K562 (cell line): ENCODE data around the gene WDR83. TPM values are rescaled to one million over a fixed set of nuclear protein-coding genes. Genes with fewer than 3 reads are reported as not detected.
A peak's percentile ranks its signal among the peaks of the same experiment; 100 is the strongest.

Experiments
- EGR1 ChIP-seq: fragments of 450-650 bp; conservative IDR thresholded peaks from 2 replicates; pipeline ENCODE4 v1.6.1; 2017; ENCODE audit warnings: mild to moderate bottlenecking
- GATAD2A ChIP-seq: fragments of 450-650 bp; IDR thresholded peaks from 2 replicates; pipeline ENCODE4 v1.6.1; 2017
- LCOR ChIP-seq: sonication (generic); formaldehyde crosslinking; IDR thresholded peaks from 2 replicates; pipeline ENCODE4 v1.8.0; 2022; ENCODE audit warnings: mild to moderate bottlenecking, missing genetic modification reagents
- ZNF764 ChIP-seq: fragments of 250-450 bp; sonication (Bioruptor Pico); IDR thresholded peaks from 2 replicates; pipeline ENCODE4 v1.4.0; 2020; ENCODE audit warnings: low read depth, mild to moderate bottlenecking, moderate library complexity
- polyA plus RNA-seq, 8 experiments: library from polyadenylated mRNA; depleted of rRNA in 4 of 8; stranded (reverse) in 5 of 8; unstranded in 3 of 8; fragments of >200 nt; fragmentation: Nextera tagmentation in 2 of 8; fragmentation: Illumina TruSeq in 1 of 8; extraction: Ambion mirVana in 2 of 8; extraction: Trizol in 1 of 8; gene quantifications; 2 replicates each; pipeline versions ENCODE4 v1.2.1 to v1.2.3, GENCODE V29; 2011 to 2014; ENCODE audit warnings: inconsistent platforms in 1 of 8, missing spikeins in 1 of 8
- total RNA-seq, 7 experiments: library from RNA; depleted of rRNA in 6 of 7; stranded (reverse); fragments of >200 nt in 6 of 7; fragmentation: Illumina TruSeq in 2 of 7; extraction: Trizol in 2 of 7; gene quantifications; 2 replicates each; pipeline versions ENCODE4 v1.2.1 to v1.2.3, GENCODE V29; 2011 to 2021; ENCODE audit warnings: low replicate concordance in 1 of 7
- TF ChIP-seq, protein P1 (sequence below): fragments of 450-650 bp; IDR thresholded peaks from 2 replicates; pipeline ENCODE4 v1.6.1; 2016; ENCODE audit warnings: mild to moderate bottlenecking, moderate library complexity
- TF ChIP-seq, protein P2 (sequence below), 2 experiments: IDR thresholded peaks; 2 replicates each; pipeline ENCODE4 v1.6.1; 2011; ENCODE audit warnings: borderline replicate concordance in 1 of 2, control low read depth in 1 of 2, low read depth in 1 of 2, low read length in 1 of 2, mild to moderate bottlenecking in 1 of 2, mixed read lengths in 1 of 2, moderate library complexity in 1 of 2; ENCODE audit not compliant: insufficient read depth in 1 of 2, insufficient read length in 1 of 2, poor library complexity in 1 of 2, severe bottlenecking in 1 of 2; ENCODE audit errors: extremely low read depth in 1 of 2

Gene WDR83
- total and polyA plus RNA-seq, 9 of the 15 experiments (the other 6 are each of a cell fraction or from before 2014, with no cell fraction given), result 0.52 to 21.3 (median 4.2) TPM

DNA sequence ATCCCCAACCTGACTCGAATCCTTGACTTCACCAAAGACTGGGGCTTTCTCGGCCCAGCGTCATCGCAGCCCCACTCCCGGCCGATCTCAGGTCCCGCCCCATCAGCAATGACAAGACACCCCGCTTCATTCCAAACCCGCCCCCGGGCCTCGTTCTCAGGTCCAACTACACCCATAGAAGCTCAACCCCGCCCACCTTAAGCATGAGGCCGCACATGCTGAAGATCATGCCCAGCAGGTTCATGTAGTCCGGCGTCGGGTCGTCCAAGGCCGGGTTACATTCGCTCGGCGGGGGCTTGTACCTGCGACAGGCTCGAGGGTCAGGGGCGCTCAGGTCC, 2.3 kb downstream of the WDR83 start (continued):
- TF ChIP-seq, protein P1, sequence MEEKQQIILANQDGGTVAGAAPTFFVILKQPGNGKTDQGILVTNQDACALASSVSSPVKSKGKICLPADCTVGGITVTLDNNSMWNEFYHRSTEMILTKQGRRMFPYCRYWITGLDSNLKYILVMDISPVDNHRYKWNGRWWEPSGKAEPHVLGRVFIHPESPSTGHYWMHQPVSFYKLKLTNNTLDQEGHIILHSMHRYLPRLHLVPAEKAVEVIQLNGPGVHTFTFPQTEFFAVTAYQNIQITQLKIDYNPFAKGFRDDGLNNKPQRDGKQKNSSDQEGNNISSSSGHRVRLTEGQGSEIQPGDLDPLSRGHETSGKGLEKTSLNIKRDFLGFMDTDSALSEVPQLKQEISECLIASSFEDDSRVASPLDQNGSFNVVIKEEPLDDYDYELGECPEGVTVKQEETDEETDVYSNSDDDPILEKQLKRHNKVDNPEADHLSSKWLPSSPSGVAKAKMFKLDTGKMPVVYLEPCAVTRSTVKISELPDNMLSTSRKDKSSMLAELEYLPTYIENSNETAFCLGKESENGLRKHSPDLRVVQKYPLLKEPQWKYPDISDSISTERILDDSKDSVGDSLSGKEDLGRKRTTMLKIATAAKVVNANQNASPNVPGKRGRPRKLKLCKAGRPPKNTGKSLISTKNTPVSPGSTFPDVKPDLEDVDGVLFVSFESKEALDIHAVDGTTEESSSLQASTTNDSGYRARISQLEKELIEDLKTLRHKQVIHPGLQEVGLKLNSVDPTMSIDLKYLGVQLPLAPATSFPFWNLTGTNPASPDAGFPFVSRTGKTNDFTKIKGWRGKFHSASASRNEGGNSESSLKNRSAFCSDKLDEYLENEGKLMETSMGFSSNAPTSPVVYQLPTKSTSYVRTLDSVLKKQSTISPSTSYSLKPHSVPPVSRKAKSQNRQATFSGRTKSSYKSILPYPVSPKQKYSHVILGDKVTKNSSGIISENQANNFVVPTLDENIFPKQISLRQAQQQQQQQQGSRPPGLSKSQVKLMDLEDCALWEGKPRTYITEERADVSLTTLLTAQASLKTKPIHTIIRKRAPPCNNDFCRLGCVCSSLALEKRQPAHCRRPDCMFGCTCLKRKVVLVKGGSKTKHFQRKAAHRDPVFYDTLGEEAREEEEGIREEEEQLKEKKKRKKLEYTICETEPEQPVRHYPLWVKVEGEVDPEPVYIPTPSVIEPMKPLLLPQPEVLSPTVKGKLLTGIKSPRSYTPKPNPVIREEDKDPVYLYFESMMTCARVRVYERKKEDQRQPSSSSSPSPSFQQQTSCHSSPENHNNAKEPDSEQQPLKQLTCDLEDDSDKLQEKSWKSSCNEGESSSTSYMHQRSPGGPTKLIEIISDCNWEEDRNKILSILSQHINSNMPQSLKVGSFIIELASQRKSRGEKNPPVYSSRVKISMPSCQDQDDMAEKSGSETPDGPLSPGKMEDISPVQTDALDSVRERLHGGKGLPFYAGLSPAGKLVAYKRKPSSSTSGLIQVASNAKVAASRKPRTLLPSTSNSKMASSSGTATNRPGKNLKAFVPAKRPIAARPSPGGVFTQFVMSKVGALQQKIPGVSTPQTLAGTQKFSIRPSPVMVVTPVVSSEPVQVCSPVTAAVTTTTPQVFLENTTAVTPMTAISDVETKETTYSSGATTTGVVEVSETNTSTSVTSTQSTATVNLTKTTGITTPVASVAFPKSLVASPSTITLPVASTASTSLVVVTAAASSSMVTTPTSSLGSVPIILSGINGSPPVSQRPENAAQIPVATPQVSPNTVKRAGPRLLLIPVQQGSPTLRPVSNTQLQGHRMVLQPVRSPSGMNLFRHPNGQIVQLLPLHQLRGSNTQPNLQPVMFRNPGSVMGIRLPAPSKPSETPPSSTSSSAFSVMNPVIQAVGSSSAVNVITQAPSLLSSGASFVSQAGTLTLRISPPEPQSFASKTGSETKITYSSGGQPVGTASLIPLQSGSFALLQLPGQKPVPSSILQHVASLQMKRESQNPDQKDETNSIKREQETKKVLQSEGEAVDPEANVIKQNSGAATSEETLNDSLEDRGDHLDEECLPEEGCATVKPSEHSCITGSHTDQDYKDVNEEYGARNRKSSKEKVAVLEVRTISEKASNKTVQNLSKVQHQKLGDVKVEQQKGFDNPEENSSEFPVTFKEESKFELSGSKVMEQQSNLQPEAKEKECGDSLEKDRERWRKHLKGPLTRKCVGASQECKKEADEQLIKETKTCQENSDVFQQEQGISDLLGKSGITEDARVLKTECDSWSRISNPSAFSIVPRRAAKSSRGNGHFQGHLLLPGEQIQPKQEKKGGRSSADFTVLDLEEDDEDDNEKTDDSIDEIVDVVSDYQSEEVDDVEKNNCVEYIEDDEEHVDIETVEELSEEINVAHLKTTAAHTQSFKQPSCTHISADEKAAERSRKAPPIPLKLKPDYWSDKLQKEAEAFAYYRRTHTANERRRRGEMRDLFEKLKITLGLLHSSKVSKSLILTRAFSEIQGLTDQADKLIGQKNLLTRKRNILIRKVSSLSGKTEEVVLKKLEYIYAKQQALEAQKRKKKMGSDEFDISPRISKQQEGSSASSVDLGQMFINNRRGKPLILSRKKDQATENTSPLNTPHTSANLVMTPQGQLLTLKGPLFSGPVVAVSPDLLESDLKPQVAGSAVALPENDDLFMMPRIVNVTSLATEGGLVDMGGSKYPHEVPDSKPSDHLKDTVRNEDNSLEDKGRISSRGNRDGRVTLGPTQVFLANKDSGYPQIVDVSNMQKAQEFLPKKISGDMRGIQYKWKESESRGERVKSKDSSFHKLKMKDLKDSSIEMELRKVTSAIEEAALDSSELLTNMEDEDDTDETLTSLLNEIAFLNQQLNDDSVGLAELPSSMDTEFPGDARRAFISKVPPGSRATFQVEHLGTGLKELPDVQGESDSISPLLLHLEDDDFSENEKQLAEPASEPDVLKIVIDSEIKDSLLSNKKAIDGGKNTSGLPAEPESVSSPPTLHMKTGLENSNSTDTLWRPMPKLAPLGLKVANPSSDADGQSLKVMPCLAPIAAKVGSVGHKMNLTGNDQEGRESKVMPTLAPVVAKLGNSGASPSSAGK, result peak; percentile 80
- TF ChIP-seq LCOR (CRISPR knock-in tag), result 0 out of 2 replicates have a peak, but pooled peaks have one; percentile 8
- TF ChIP-seq GATAD2A, result no peak
- TF ChIP-seq EGR1, result peak; percentile 22
- no peak for TF ChIP-seq ZNF764 (CRISPR knock-in tag)
- TF ChIP-seq, protein P2, sequence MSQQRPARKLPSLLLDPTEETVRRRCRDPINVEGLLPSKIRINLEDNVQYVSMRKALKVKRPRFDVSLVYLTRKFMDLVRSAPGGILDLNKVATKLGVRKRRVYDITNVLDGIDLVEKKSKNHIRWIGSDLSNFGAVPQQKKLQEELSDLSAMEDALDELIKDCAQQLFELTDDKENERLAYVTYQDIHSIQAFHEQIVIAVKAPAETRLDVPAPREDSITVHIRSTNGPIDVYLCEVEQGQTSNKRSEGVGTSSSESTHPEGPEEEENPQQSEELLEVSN (IDR thresholded peaks at IDR 0.05; ENCODE audit: borderline replicate concordance in 1 of 2, extremely low read depth in 1 of 2, insufficient read depth in 1 of 2, insufficient read length in 1 of 2, low read depth in 1 of 2, low read length in 1 of 2, poor library complexity in 1 of 2, severe bottlenecking in 1 of 2), result peak in 1 of 2 experiments; percentile 59
